Activated CD4-positive, alpha-beta T cell treated with anti-CD3 and anti-CD28 coated beads, Interleukin-2, amount 50 U/mL, for 24 hours (primary cell): ENCODE results near the gene MCF2L2.
"Not testable (repeated sequence)": the region's sequence is repeated elsewhere in the genome, so short reads cannot be mapped to it uniquely, and the experiment has no call there.

Experiments used
- DNase-seq, 2 donors: peaks; one replicate each; pipeline ENCODE4 v3.0.0-alpha.2; 2020; ENCODE audit warnings: low read depth in 1 of 2, low spot score in 1 of 2

MCF2L2 gene

GRCh38 chr3:183428447-183429211 lies at the start of gene MCF2L2:
Gene MCF2L2 (minus strand): TSS chr3:183428619. CDS start chr3:183427977, 642 bp downstream.
- peak; percentile 49 to 61 for DNase-seq

GRCh38 chr3:183477801-183478456 lies 49.5 kb upstream of the MCF2L2 start:
- no peak for DNase-seq

GRCh38 chr3:183475764-183476162 lies 47.3 kb upstream of the MCF2L2 start:
- DNase-seq = not testable (repeated sequence)

- DNase-seq = no peak
Observed at GRCh38 chr3:183475016-183475763, 46.8 kb upstream of the MCF2L2 start.

- no peak for DNase-seq
Observed at GRCh38 chr3:183473969-183474368, 45.5 kb upstream of the MCF2L2 start.

- no peak for DNase-seq
Observed at GRCh38 chr3:183472155-183472554, 43.7 kb upstream of the MCF2L2 start.

GRCh38 chr3:183468424-183468823 lies 40.0 kb upstream of the MCF2L2 start:
- DNase-seq = no peak

GRCh38 chr3:183466575-183466974 lies 38.2 kb upstream of the MCF2L2 start:
- DNase-seq = no peak

GRCh38 chr3:183465710-183466109 lies 37.3 kb upstream of the MCF2L2 start:
- not testable (repeated sequence) for DNase-seq

GRCh38 chr3:183464480-183464879 lies 36.1 kb upstream of the MCF2L2 start:
- DNase-seq = no peak

- no peak for DNase-seq
Observed at GRCh38 chr3:183460081-183461055, 31.9 kb upstream of the MCF2L2 start.

- DNase-seq = no peak
Observed at GRCh38 chr3:183455089-183455488, 26.7 kb upstream of the MCF2L2 start.

- DNase-seq = no peak
Observed at GRCh38 chr3:183454064-183454463, 25.6 kb upstream of the MCF2L2 start.

GRCh38 chr3:183449791-183450190 lies 21.4 kb upstream of the MCF2L2 start:
- no peak for DNase-seq

- DNase-seq = no peak
Observed at GRCh38 chr3:183449391-183449790, 21.0 kb upstream of the MCF2L2 start.

- no peak for DNase-seq
Observed at GRCh38 chr3:183448369-183449128, 20.1 kb upstream of the MCF2L2 start.

- DNase-seq = peak; percentile 35 to 65
Observed at GRCh38 chr3:183447206-183448001, 19.0 kb upstream of the MCF2L2 start.

- no peak for DNase-seq
Observed at GRCh38 chr3:183446838-183447205, 18.4 kb upstream of the MCF2L2 start.

- no peak for DNase-seq
Observed at GRCh38 chr3:183444748-183445147, 16.3 kb upstream of the MCF2L2 start.
